DOHH2 (cell line): ENCODE data around the gene ITPKC.

Experiments
- EZH2phosphoT487 ChIP-seq: fragments of 200-600 bp; sonication (generic); IDR thresholded peaks from 2 replicates; pipeline ENCODE4 v1.6.1; 2017; ENCODE audit warnings: borderline replicate concordance, mild to moderate bottlenecking, antibody characterized with exemption, low read length, moderate library complexity, mixed read lengths
- TF ChIP-seq, protein P1 (sequence below): fragments of 200-600 bp; sonication (generic); IDR thresholded peaks from one replicate; pipeline ENCODE4 v1.5.1; 2014; ENCODE audit warnings: antibody characterized with exemption, mild to moderate bottlenecking, low read depth, low read length; ENCODE audit not compliant: poor library complexity, severe bottlenecking

DNA sequence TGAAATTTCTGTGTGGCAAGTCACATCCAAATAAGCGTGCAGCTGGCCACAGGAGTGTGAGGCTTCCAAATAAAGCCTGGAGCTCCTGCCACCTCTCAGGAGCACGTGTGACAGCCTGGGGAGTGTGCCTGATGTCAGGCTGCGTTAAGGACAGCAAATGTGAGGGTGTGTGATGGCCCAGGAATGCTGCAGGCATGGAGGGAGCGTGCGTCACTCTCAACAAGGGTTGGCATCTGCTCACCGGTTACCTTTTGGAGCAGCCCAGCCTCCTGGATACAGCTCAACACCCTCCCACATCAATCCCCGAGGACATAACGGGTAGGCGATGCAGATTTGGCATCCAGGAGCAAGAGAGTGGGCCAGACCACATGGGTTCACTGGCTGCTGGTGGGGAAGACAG lies 45.5 kb upstream of the ITPKC start:
- TF ChIP-seq, protein P1, sequence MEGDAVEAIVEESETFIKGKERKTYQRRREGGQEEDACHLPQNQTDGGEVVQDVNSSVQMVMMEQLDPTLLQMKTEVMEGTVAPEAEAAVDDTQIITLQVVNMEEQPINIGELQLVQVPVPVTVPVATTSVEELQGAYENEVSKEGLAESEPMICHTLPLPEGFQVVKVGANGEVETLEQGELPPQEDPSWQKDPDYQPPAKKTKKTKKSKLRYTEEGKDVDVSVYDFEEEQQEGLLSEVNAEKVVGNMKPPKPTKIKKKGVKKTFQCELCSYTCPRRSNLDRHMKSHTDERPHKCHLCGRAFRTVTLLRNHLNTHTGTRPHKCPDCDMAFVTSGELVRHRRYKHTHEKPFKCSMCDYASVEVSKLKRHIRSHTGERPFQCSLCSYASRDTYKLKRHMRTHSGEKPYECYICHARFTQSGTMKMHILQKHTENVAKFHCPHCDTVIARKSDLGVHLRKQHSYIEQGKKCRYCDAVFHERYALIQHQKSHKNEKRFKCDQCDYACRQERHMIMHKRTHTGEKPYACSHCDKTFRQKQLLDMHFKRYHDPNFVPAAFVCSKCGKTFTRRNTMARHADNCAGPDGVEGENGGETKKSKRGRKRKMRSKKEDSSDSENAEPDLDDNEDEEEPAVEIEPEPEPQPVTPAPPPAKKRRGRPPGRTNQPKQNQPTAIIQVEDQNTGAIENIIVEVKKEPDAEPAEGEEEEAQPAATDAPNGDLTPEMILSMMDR, result no peak
- TF ChIP-seq EZH2phosphoT487, result no peak
